ENCODE measurements around the gene B4GALT1.

GRCh38 chr9:33117796-33118195 lies 49.3 kb downstream of the B4GALT1 start:
- TF ChIP-seq GATA2 (IDR thresholded peaks at IDR 0.05; ENCODE audit: low read depth, low read length) (no peak), GATA3 (IDR thresholded peaks at IDR 0.05; ENCODE audit: low read depth, low read length) (no peak)
